Loucy (cell line): ENCODE results near the gene ALPI.
A peak's percentile ranks its signal among the peaks of the same experiment; 100 is the strongest.

ENCODE experiments used
- CTCF ChIP-seq: fragments of 200-600 bp; sonication (generic); conservative IDR thresholded peaks from 2 replicates; pipeline ENCODE4 v1.5.1; 2014; ENCODE audit warnings: mild to moderate bottlenecking, antibody characterized with exemption, low read length
- EZH2phosphoT487 ChIP-seq: fragments of 200-600 bp; IDR thresholded peaks from 2 replicates; pipeline ENCODE4 v1.6.1; 2018; ENCODE audit warnings: antibody characterized with exemption, mild to moderate bottlenecking, moderate library complexity, borderline replicate concordance

- TF ChIP-seq CTCF: peak; percentile 38
- no peak for TF ChIP-seq EZH2phosphoT487
Measured at GRCh38 chr2:232439758-232440135, 16.2 kb upstream of the ALPI start.
